Left hindlimb (tissue), 1 donor: ENCODE measurements around the gene CAND2.

Experiments used
- DNase-seq: peaks from one replicate; pipeline ENCODE4 v3.0.0-alpha.2; 2018

The CAND2 gene

GRCh38 chr3:12796171-12797123 lies at the start of gene CAND2:
Gene CAND2 (plus strand): TSS chr3:12796680. CDS start chr3:12796721, 41 bp downstream.
- peak; percentile 86 for DNase-seq

- no peak for DNase-seq
These were observed 48.0 kb upstream of the CAND2 start for GRCh38 chr3:12748477-12748876.

- no peak for DNase-seq
These were observed 46.3 kb upstream of the CAND2 start for GRCh38 chr3:12750223-12750622.

- DNase-seq, result no peak
These were observed 45.8 kb upstream of the CAND2 start for GRCh38 chr3:12750658-12751071.

GRCh38 chr3:12751571-12751970 lies 44.9 kb upstream of the CAND2 start:
- no peak for DNase-seq

- no peak for DNase-seq
These were observed 44.4 kb upstream of the CAND2 start for GRCh38 chr3:12752102-12752501.

GRCh38 chr3:12752809-12753208 lies 43.7 kb upstream of the CAND2 start:
- no peak for DNase-seq

GRCh38 chr3:12753275-12754028 lies 43.0 kb upstream of the CAND2 start:
- DNase-seq, result no peak

GRCh38 chr3:12754313-12754712 lies 42.2 kb upstream of the CAND2 start:
- no peak for DNase-seq

- no peak for DNase-seq
These were observed 40.7 kb upstream of the CAND2 start for GRCh38 chr3:12755754-12756153.

- no peak for DNase-seq
These were observed 40.3 kb upstream of the CAND2 start for GRCh38 chr3:12756175-12756574.

GRCh38 chr3:12756635-12757034 lies 39.8 kb upstream of the CAND2 start:
- no peak for DNase-seq

GRCh38 chr3:12758025-12758781 lies 38.3 kb upstream of the CAND2 start:
- no peak for DNase-seq

GRCh38 chr3:12759097-12759679 lies 37.3 kb upstream of the CAND2 start, which contains the start of gene TMEM40:
Gene TMEM40 (minus strand): TSS chr3:12759259. CDS start chr3:12749832, 9,427 bp downstream.
- no peak for DNase-seq

- DNase-seq, result no peak
These were observed 36.6 kb upstream of the CAND2 start for GRCh38 chr3:12759693-12760565.

- no peak for DNase-seq
These were observed 32.2 kb upstream of the CAND2 start for GRCh38 chr3:12764171-12764776.

- no peak for DNase-seq
These were observed 29.9 kb upstream of the CAND2 start for GRCh38 chr3:12766541-12766940.

GRCh38 chr3:12768579-12769527 lies 27.6 kb upstream of the CAND2 start:
- no peak for DNase-seq

- no peak for DNase-seq
These were observed 26.7 kb upstream of the CAND2 start for GRCh38 chr3:12769761-12770160.

GRCh38 chr3:12771236-12771635 lies 25.2 kb upstream of the CAND2 start:
- no peak for DNase-seq
